ENCODE results near the gene BCL11A.

Gene BCL11A

GRCh38 chr2:60529785-60530627 is 23.4 kb downstream of the BCL11A start:
- Histone ChIP-seq H3K9ac (ENCODE audit: insufficient read length, low read depth) (no peak overlapping the region), H3K4me1 (ENCODE audit: insufficient read depth, insufficient read length) (no peaks in the 10 kb centered on the region)
- no peak for DNase-seq (ENCODE audit: low read depth, low spot score)

GRCh38 chr2:60529136-60529784 is 24.2 kb downstream of the BCL11A start:
- H3K36me3 ChIP-seq (ENCODE audit: insufficient read depth, insufficient read length, low read length), result peaks cover 20% of the 10 kb centered on the region
- TF ChIP-seq YY1 (IDR thresholded peaks at IDR 0.05; ENCODE audit: insufficient read depth, insufficient read length) (no peak), SUZ12 (IDR thresholded peaks at IDR 0.05; ENCODE audit: extremely low read depth, insufficient read depth, insufficient read length) (no peak), ZNF274 (IDR thresholded peaks at IDR 0.05; ENCODE audit: low read depth, low read length) (no peak)

More at GRCh38 chr2:60529785-60530627, 23.4 kb downstream of the BCL11A start:
- peaks cover 20% of the 10 kb centered on the region for H3K36me3 ChIP-seq (ENCODE audit: insufficient read depth, insufficient read length, low read length)
- H3K27me3 ChIP-seq (ENCODE audit: insufficient read depth, insufficient read length), result no peaks in the 10 kb centered on the region
- no peak overlapping the region for H3K4me3 ChIP-seq (ENCODE audit: insufficient read length, low read depth)
- TF ChIP-seq SUZ12 (IDR thresholded peaks at IDR 0.05; ENCODE audit: extremely low read depth, insufficient read depth, insufficient read length), result no peak
- no peak for TF ChIP-seq ZNF274 (IDR thresholded peaks at IDR 0.05; ENCODE audit: low read depth, low read length)
- no peak for TF ChIP-seq YY1 (IDR thresholded peaks at IDR 0.05; ENCODE audit: insufficient read depth, insufficient read length)
- no peaks in the 10 kb centered on the region for H3K9me3 ChIP-seq (ENCODE audit: insufficient read depth, low read length)

GRCh38 chr2:60528281-60529020 is 25.0 kb downstream of the BCL11A start:
- Histone ChIP-seq H3K4me3 (ENCODE audit: insufficient read length, low read depth) (no peak overlapping the region), H3K9ac (ENCODE audit: insufficient read length, low read depth) (no peak overlapping the region), H3K36me3 (ENCODE audit: insufficient read depth, insufficient read length, low read length) (peaks cover 20% of the 10 kb centered on the region), H3K9me3 (ENCODE audit: insufficient read depth, low read length) (no peaks in the 10 kb centered on the region), H3K27me3 (ENCODE audit: insufficient read depth, insufficient read length) (no peaks in the 10 kb centered on the region), H3K4me1 (ENCODE audit: insufficient read depth, insufficient read length) (no peaks in the 10 kb centered on the region)
- TF ChIP-seq YY1 (IDR thresholded peaks at IDR 0.05; ENCODE audit: insufficient read depth, insufficient read length) (no peak), ZNF274 (IDR thresholded peaks at IDR 0.05; ENCODE audit: low read depth, low read length) (no peak), SUZ12 (IDR thresholded peaks at IDR 0.05; ENCODE audit: extremely low read depth, insufficient read depth, insufficient read length) (no peak)
- no peak for DNase-seq (ENCODE audit: low read depth, low spot score)

More at GRCh38 chr2:60529136-60529784, 24.2 kb downstream of the BCL11A start:
- no peak for DNase-seq (ENCODE audit: low read depth, low spot score)
- H3K4me1 ChIP-seq (ENCODE audit: insufficient read depth, insufficient read length), result no peaks in the 10 kb centered on the region
- H3K4me3 ChIP-seq (ENCODE audit: insufficient read length, low read depth), result no peak overlapping the region
- no peaks in the 10 kb centered on the region for H3K9me3 ChIP-seq (ENCODE audit: insufficient read depth, low read length)
- H3K27me3 ChIP-seq (ENCODE audit: insufficient read depth, insufficient read length), result no peaks in the 10 kb centered on the region
- no peak overlapping the region for H3K9ac ChIP-seq (ENCODE audit: insufficient read length, low read depth)

GRCh38 chr2:60527762-60528161 is 25.7 kb downstream of the BCL11A start:
- no peaks in the 10 kb centered on the region for H3K4me1 ChIP-seq (ENCODE audit: insufficient read depth, insufficient read length)
- no peak for DNase-seq (ENCODE audit: low read depth, low spot score)
- no peaks in the 10 kb centered on the region for H3K27me3 ChIP-seq (ENCODE audit: insufficient read depth, insufficient read length)

GRCh38 chr2:60526623-60527022 is 26.8 kb downstream of the BCL11A start:
- peaks cover 31% of the 10 kb centered on the region for H3K36me3 ChIP-seq (ENCODE audit: insufficient read depth, insufficient read length, low read length)
- DNase-seq (ENCODE audit: low read depth, low spot score), result no peak
- no peaks in the 10 kb centered on the region for H3K9me3 ChIP-seq (ENCODE audit: insufficient read depth, low read length)
- H3K4me3 ChIP-seq (ENCODE audit: insufficient read length, low read depth), result no peak overlapping the region
- no peaks in the 10 kb centered on the region for H3K27me3 ChIP-seq (ENCODE audit: insufficient read depth, insufficient read length)
- H3K9ac ChIP-seq (ENCODE audit: insufficient read length, low read depth), result no peak overlapping the region
- H3K4me1 ChIP-seq (ENCODE audit: insufficient read depth, insufficient read length), result peaks cover 3% of the 10 kb centered on the region
- TF ChIP-seq YY1 (IDR thresholded peaks at IDR 0.05; ENCODE audit: insufficient read depth, insufficient read length), result no peak
- TF ChIP-seq SUZ12 (IDR thresholded peaks at IDR 0.05; ENCODE audit: extremely low read depth, insufficient read depth, insufficient read length), result no peak
- no peak for TF ChIP-seq ZNF274 (IDR thresholded peaks at IDR 0.05; ENCODE audit: low read depth, low read length)

More at GRCh38 chr2:60527762-60528161, 25.7 kb downstream of the BCL11A start:
- no peak overlapping the region for H3K4me3 ChIP-seq (ENCODE audit: insufficient read length, low read depth)
- H3K9me3 ChIP-seq (ENCODE audit: insufficient read depth, low read length), result no peaks in the 10 kb centered on the region
- H3K9ac ChIP-seq (ENCODE audit: insufficient read length, low read depth), result no peak overlapping the region
- TF ChIP-seq ZNF274 (IDR thresholded peaks at IDR 0.05; ENCODE audit: low read depth, low read length) (no peak), SUZ12 (IDR thresholded peaks at IDR 0.05; ENCODE audit: extremely low read depth, insufficient read depth, insufficient read length) (no peak), YY1 (IDR thresholded peaks at IDR 0.05; ENCODE audit: insufficient read depth, insufficient read length) (no peak)
- peaks cover 25% of the 10 kb centered on the region for H3K36me3 ChIP-seq (ENCODE audit: insufficient read depth, insufficient read length, low read length)

- no peak overlapping the region for H3K4me3 ChIP-seq (ENCODE audit: insufficient read length, low read depth)
- TF ChIP-seq SUZ12 (IDR thresholded peaks at IDR 0.05; ENCODE audit: extremely low read depth, insufficient read depth, insufficient read length) (no peak), ZNF274 (IDR thresholded peaks at IDR 0.05; ENCODE audit: low read depth, low read length) (no peak), YY1 (IDR thresholded peaks at IDR 0.05; ENCODE audit: insufficient read depth, insufficient read length) (no peak)
- H3K36me3 ChIP-seq (ENCODE audit: insufficient read depth, insufficient read length, low read length), result peaks cover 33% of the 10 kb centered on the region
- no peak overlapping the region for H3K9ac ChIP-seq (ENCODE audit: insufficient read length, low read depth)
- no peaks in the 10 kb centered on the region for H3K9me3 ChIP-seq (ENCODE audit: insufficient read depth, low read length)
- peaks cover 4% of the 10 kb centered on the region for H3K4me1 ChIP-seq (ENCODE audit: insufficient read depth, insufficient read length)
- H3K27me3 ChIP-seq (ENCODE audit: insufficient read depth, insufficient read length), result no peaks in the 10 kb centered on the region
- no peak for DNase-seq (ENCODE audit: low read depth, low spot score)
Observed at GRCh38 chr2:60525899-60526298, 27.6 kb downstream of the BCL11A start.
